KMS-11 (cell line): ENCODE results near the gene UBQLN4.

Experiments used
- H2AFZ ChIP-seq: fragments of 200-600 bp; sonication (generic); 2 replicates; pipeline ENCODE4 v1.6.1; 2016; ENCODE audit warnings: antibody characterized with exemption, mixed run types, low read depth
- H3K27ac ChIP-seq: fragments of 200-600 bp; sonication (generic); 2 replicates; pipeline ENCODE4 v1.6.1; 2016; ENCODE audit warnings: mild to moderate bottlenecking, mixed run types
- H3K27me3 ChIP-seq: fragments of 200-600 bp; sonication (generic); 2 replicates; pipeline ENCODE4 v1.6.1; 2017; ENCODE audit warnings: mild to moderate bottlenecking, low read depth, mixed run types, moderate library complexity; ENCODE audit not compliant: insufficient read depth
- H3K36me3 ChIP-seq: fragments of 200-600 bp; sonication (generic); 2 replicates; pipeline ENCODE4 v1.6.1; 2017; ENCODE audit warnings: mild to moderate bottlenecking, mixed run types; ENCODE audit not compliant: insufficient read depth
- H3K4me1 ChIP-seq: fragments of 200-600 bp; sonication (generic); 2 replicates; pipeline ENCODE4 v1.6.1; 2016; ENCODE audit warnings: mild to moderate bottlenecking, low read depth, mixed run types; ENCODE audit not compliant: poor library complexity, severe bottlenecking
- H3K4me2 ChIP-seq: fragments of 200-600 bp; sonication (generic); 2 replicates; pipeline ENCODE4 v1.7.0; 2016; ENCODE audit warnings: mild to moderate bottlenecking, mixed run types
- H3K4me3 ChIP-seq: fragments of 200-600 bp; sonication (generic); IDR thresholded peaks from 2 replicates; pipeline ENCODE4 v1.6.1; 2017; ENCODE audit warnings: low read depth, low read length, mixed read lengths; ENCODE audit not compliant: insufficient read depth
- H3K79me2 ChIP-seq: fragments of 200-600 bp; sonication (generic); 2 replicates; pipeline ENCODE4 v1.6.1; 2016; ENCODE audit warnings: low read depth, mixed run types; ENCODE audit not compliant: insufficient read depth
- H3K9ac ChIP-seq: fragments of 200-600 bp; sonication (generic); 2 replicates; pipeline ENCODE4 v1.6.1; 2016; ENCODE audit warnings: mild to moderate bottlenecking, mixed run types
- H4K20me1 ChIP-seq: fragments of 200-600 bp; sonication (generic); 2 replicates; pipeline ENCODE4 v1.6.1; 2016; ENCODE audit warnings: mild to moderate bottlenecking, mixed run types; ENCODE audit not compliant: insufficient read depth
- CTCF ChIP-seq: fragments of 200-600 bp; sonication (generic); conservative IDR thresholded peaks from 2 replicates; pipeline ENCODE4 v1.6.1; 2017; ENCODE audit warnings: low read depth, mild to moderate bottlenecking, antibody characterized with exemption, low read length, moderate library complexity, mixed read lengths

The UBQLN4 gene

GRCh38 chr1:156051011-156051725 lies 2.4 kb downstream of the UBQLN4 start:
- peaks cover 26% of the 10 kb centered on the region for H3K79me2 ChIP-seq
- no peak overlapping the region for H2AFZ ChIP-seq
- no peak for TF ChIP-seq CTCF
- no peak overlapping the region for H3K27ac ChIP-seq
- H3K4me3 ChIP-seq: no peak overlapping the region
- H3K4me2 ChIP-seq: no peak overlapping the region
- H3K4me1 ChIP-seq: peaks cover 22% of the 10 kb centered on the region
- H3K9ac ChIP-seq: no peak overlapping the region
- H4K20me1 ChIP-seq: no peaks in the 10 kb centered on the region; the same call in 1 of the 2 replicates
- H3K36me3 ChIP-seq: peaks cover 7% of the 10 kb centered on the region; the same call in 1 of the 2 replicates
- H3K27me3 ChIP-seq: no peaks in the 10 kb centered on the region

GRCh38 chr1:156050376-156050775 lies 3.2 kb downstream of the UBQLN4 start:
- Histone ChIP-seq H3K4me1 (peaks cover 20% of the 10 kb centered on the region), H3K79me2 (peaks cover 23% of the 10 kb centered on the region), H3K36me3 (peaks cover 7% of the 10 kb centered on the region; the same call in 1 of the 2 replicates), H3K27me3 (no peaks in the 10 kb centered on the region), H3K4me2 (no peak overlapping the region), H2AFZ (no peak overlapping the region), H3K4me3 (no peak overlapping the region), H3K27ac (no peak overlapping the region), H4K20me1 (no peaks in the 10 kb centered on the region; the same call in 1 of the 2 replicates), H3K9ac (no peak overlapping the region)
- TF ChIP-seq CTCF: no peak

GRCh38 chr1:156048663-156049258 lies 4.8 kb downstream of the UBQLN4 start:
- no peak overlapping the region for H3K4me3 ChIP-seq
- H3K36me3 ChIP-seq: peaks cover 7% of the 10 kb centered on the region; the same call in 1 of the 2 replicates
- H3K4me1 ChIP-seq: peaks cover 20% of the 10 kb centered on the region
- H3K27ac ChIP-seq: no peak overlapping the region
- no peaks in the 10 kb centered on the region; the same call in 1 of the 2 replicates for H4K20me1 ChIP-seq
- H3K4me2 ChIP-seq: no peak overlapping the region
- no peak overlapping the region for H3K9ac ChIP-seq
- no peak overlapping the region for H2AFZ ChIP-seq
- no peak for TF ChIP-seq CTCF
- H3K27me3 ChIP-seq: no peaks in the 10 kb centered on the region
- H3K79me2 ChIP-seq: peaks cover 20% of the 10 kb centered on the region

- peaks cover 3% of the 10 kb centered on the region; the same call in 1 of the 2 replicates for H3K36me3 ChIP-seq
These were observed 8.5 kb downstream of the UBQLN4 start for GRCh38 chr1:156045076-156045475.

More at GRCh38 chr1:156045076-156045475, 8.5 kb downstream of the UBQLN4 start:
- Histone ChIP-seq H4K20me1 (no peaks in the 10 kb centered on the region), H3K4me1 (peaks cover 15% of the 10 kb centered on the region), H2AFZ (no peak overlapping the region), H3K4me3 (no peak overlapping the region), H3K4me2 (no peak overlapping the region), H3K9ac (no peak overlapping the region), H3K27me3 (no peaks in the 10 kb centered on the region), H3K79me2 (no peaks in the 10 kb centered on the region), H3K27ac (no peak overlapping the region; the same call in 1 of the 2 replicates)
- no peak for TF ChIP-seq CTCF
